IMR-90 (cell line): ENCODE measurements around the gene GDI2.

Source experiments
- MAZ ChIP-seq: IDR thresholded peaks from 2 replicates; pipeline ENCODE4 v1.6.1; 2012; ENCODE audit warnings: low read depth, mild to moderate bottlenecking, low read length, improper control_type of control experiment, moderate library complexity, borderline replicate concordance
- NFE2L2 ChIP-seq: fragments of 150-350 bp; IDR thresholded peaks from 2 replicates; pipeline ENCODE4 v1.6.1; 2016; ENCODE audit warnings: low read depth, mild to moderate bottlenecking, low read length
- POLR2A ChIP-seq: IDR thresholded peaks from 2 replicates; pipeline ENCODE4 v1.6.1; 2012; ENCODE audit warnings: mild to moderate bottlenecking, low read depth, low read length
- RAD21 ChIP-seq: IDR thresholded peaks from 2 replicates; pipeline ENCODE4 v1.6.1; 2012; ENCODE audit warnings: low read length, improper control_type of control experiment
- SMC3 ChIP-seq: fragments of 150-350 bp; IDR thresholded peaks from 2 replicates; pipeline ENCODE4 v1.6.1; 2016; ENCODE audit warnings: low read depth, mild to moderate bottlenecking, antibody characterized with exemption, low read length, moderate library complexity
- TF ChIP-seq, protein P1 (sequence below): conservative IDR thresholded peaks from 2 replicates; pipeline ENCODE4 v1.5.1; 2012; ENCODE audit warnings: mild to moderate bottlenecking, low read depth, low read length, improper control_type of control experiment
- TF ChIP-seq, protein P2 (sequence below): fragments of 150-350 bp; IDR thresholded peaks from 2 replicates; pipeline ENCODE4 v1.6.1; 2016; ENCODE audit warnings: low read depth, mild to moderate bottlenecking, low read length, moderate library complexity, borderline replicate concordance

DNA sequence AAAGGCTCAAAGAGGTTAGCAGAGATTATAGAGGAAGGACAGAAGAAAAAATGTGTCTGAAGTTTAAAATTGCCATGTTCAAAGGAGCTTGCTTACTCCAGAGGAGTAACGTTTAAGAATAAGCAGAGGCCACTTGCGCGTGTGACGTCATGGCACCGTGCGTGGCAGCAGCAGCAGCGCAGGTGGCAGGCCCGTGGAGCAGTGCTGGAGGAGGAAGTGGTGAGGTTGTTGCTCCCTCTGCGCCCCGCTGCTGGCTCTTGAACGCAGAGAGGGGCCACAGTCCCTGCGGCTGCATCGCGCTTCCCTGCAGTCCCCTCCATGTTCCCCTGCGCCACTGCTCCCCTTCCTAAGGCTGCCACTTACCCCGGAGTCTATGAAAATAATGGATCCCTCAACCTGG is 37.5 kb downstream of the GDI2 start:
- TF ChIP-seq, protein P1, sequence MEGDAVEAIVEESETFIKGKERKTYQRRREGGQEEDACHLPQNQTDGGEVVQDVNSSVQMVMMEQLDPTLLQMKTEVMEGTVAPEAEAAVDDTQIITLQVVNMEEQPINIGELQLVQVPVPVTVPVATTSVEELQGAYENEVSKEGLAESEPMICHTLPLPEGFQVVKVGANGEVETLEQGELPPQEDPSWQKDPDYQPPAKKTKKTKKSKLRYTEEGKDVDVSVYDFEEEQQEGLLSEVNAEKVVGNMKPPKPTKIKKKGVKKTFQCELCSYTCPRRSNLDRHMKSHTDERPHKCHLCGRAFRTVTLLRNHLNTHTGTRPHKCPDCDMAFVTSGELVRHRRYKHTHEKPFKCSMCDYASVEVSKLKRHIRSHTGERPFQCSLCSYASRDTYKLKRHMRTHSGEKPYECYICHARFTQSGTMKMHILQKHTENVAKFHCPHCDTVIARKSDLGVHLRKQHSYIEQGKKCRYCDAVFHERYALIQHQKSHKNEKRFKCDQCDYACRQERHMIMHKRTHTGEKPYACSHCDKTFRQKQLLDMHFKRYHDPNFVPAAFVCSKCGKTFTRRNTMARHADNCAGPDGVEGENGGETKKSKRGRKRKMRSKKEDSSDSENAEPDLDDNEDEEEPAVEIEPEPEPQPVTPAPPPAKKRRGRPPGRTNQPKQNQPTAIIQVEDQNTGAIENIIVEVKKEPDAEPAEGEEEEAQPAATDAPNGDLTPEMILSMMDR: no peak
- no peak for TF ChIP-seq SMC3
- TF ChIP-seq NFE2L2: no peak
- no peak for TF ChIP-seq RAD21
- TF ChIP-seq, protein P2, sequence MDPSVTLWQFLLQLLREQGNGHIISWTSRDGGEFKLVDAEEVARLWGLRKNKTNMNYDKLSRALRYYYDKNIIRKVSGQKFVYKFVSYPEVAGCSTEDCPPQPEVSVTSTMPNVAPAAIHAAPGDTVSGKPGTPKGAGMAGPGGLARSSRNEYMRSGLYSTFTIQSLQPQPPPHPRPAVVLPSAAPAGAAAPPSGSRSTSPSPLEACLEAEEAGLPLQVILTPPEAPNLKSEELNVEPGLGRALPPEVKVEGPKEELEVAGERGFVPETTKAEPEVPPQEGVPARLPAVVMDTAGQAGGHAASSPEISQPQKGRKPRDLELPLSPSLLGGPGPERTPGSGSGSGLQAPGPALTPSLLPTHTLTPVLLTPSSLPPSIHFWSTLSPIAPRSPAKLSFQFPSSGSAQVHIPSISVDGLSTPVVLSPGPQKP: no peak
- no peak for TF ChIP-seq POLR2A
- no peak for TF ChIP-seq MAZ
